Measurements from ENCODE around the gene HS3ST5.

DNA sequence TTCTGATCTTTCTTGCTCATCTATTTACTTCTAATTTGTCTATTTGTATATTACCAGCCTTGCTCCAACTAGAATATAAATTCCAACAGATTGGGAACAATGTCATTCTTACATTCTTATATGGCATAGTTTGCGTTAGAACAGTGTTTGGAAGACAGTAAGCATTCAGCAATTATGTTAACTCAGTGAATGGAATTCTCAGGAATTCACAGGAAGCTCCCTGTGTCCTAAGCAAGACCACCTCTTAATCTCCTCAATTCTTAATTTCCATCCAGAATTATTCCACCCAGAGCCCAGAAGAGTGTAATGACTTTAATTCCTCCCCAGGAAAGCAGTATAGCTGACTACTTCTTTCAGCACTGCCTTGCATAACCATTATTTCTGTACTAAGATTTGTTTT, 18.2 kb upstream of the HS3ST5 start:
- TF ChIP-seq, protein P1, sequence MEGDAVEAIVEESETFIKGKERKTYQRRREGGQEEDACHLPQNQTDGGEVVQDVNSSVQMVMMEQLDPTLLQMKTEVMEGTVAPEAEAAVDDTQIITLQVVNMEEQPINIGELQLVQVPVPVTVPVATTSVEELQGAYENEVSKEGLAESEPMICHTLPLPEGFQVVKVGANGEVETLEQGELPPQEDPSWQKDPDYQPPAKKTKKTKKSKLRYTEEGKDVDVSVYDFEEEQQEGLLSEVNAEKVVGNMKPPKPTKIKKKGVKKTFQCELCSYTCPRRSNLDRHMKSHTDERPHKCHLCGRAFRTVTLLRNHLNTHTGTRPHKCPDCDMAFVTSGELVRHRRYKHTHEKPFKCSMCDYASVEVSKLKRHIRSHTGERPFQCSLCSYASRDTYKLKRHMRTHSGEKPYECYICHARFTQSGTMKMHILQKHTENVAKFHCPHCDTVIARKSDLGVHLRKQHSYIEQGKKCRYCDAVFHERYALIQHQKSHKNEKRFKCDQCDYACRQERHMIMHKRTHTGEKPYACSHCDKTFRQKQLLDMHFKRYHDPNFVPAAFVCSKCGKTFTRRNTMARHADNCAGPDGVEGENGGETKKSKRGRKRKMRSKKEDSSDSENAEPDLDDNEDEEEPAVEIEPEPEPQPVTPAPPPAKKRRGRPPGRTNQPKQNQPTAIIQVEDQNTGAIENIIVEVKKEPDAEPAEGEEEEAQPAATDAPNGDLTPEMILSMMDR (IDR thresholded peaks at IDR 0.05) = no peak
- no peak for TF ChIP-seq ZFX (IDR thresholded peaks at IDR 0.05; ENCODE audit: borderline replicate concordance)
